HG02642 (cell line): ENCODE results near the gene ZBTB21.

Experiments
- ATAC-seq: cut with Tn5 transposase; IDR thresholded peaks from one replicate; pipeline ENCODE4 v1.9.1; 2021; ENCODE audit warnings: mild to moderate bottlenecking; ENCODE audit not compliant: unreplicated experiment, poor library complexity

Gene ZBTB21

GRCh38 chr21:42022091-42022430 lies 11.9 kb upstream of the ZBTB21 start:
- no peak for ATAC-seq

GRCh38 chr21:42021371-42022090 lies 11.4 kb upstream of the ZBTB21 start:
- ATAC-seq = no peak

- ATAC-seq = no peak
Observed at GRCh38 chr21:42019706-42020105, 9.5 kb upstream of the ZBTB21 start.

GRCh38 chr21:42019101-42019605 lies 9.0 kb upstream of the ZBTB21 start:
- no peak for ATAC-seq

- ATAC-seq = no peak
Observed at GRCh38 chr21:42017022-42017421, 6.9 kb upstream of the ZBTB21 start.

- no peak for ATAC-seq
Observed at GRCh38 chr21:42016364-42016985, 6.3 kb upstream of the ZBTB21 start.

GRCh38 chr21:42013931-42014330 lies 3.8 kb upstream of the ZBTB21 start:
- ATAC-seq = no peak

GRCh38 chr21:42013376-42013775 lies 3.2 kb upstream of the ZBTB21 start:
- ATAC-seq = no peak

- no peak for ATAC-seq
Observed at GRCh38 chr21:42012763-42013329, 2.7 kb upstream of the ZBTB21 start.

GRCh38 chr21:42012344-42012743 lies 2.2 kb upstream of the ZBTB21 start:
- ATAC-seq = no peak

- ATAC-seq = peak; percentile 30
Observed at GRCh38 chr21:42010507-42011495, 641 bp upstream of the ZBTB21 start.

GRCh38 chr21:42009018-42009830 lies 936 bp downstream of the ZBTB21 start:
- ATAC-seq = peak; percentile 30

GRCh38 chr21:42007356-42007940 lies 2.7 kb downstream of the ZBTB21 start:
- no peak for ATAC-seq

- no peak for ATAC-seq
Observed at GRCh38 chr21:42006765-42007164, 3.4 kb downstream of the ZBTB21 start.

GRCh38 chr21:42004406-42005199 lies 5.6 kb downstream of the ZBTB21 start:
- no peak for ATAC-seq

- ATAC-seq = no peak
Observed at GRCh38 chr21:42003051-42003461, 7.1 kb downstream of the ZBTB21 start.

- ATAC-seq = peak; percentile 82
Observed at GRCh38 chr21:42002421-42002958, 7.7 kb downstream of the ZBTB21 start.

- no peak for ATAC-seq
Observed at GRCh38 chr21:42001781-42002180, 8.4 kb downstream of the ZBTB21 start.
